Aorta (tissue), 5 donors: ENCODE measurements around the gene MOV10L1. TPM values are rescaled to one million over a fixed set of nuclear protein-coding genes. Genes with fewer than 3 reads are reported as not detected.
"Not testable (repeated sequence)": the region's sequence is repeated elsewhere in the genome, so short reads cannot be mapped to it uniquely, and the experiment has no call there.

ENCODE experiments used
- ATAC-seq: fragments of 200-7000 bp; cut with Tn5 transposase; one replicate; pipeline ENCODE4 v1.9.1; 2022; ENCODE audit warnings: moderate library complexity; ENCODE audit not compliant: low FRiP score
- DNase-seq, 2 donors: peaks; one replicate each; pipeline ENCODE4 v3.0.0-alpha.2; 2020
- H3K27ac ChIP-seq, 2 donors: one replicate each; pipeline ENCODE4 v1.5.1; 2013; ENCODE audit warnings: low read length in 2 of 2, mild to moderate bottlenecking in 2 of 2, moderate library complexity in 2 of 2, control low read depth in 1 of 2, inconsistent platforms in 1 of 2, low read depth in 1 of 2
- H3K27me3 ChIP-seq, 2 donors: one replicate each; pipeline ENCODE4 v1.6.1; 2013; ENCODE audit warnings: control low read depth in 1 of 2, low read length in 1 of 2, mild to moderate bottlenecking in 1 of 2, moderate library complexity in 1 of 2; ENCODE audit not compliant: insufficient read depth in 2 of 2, control insufficient read depth in 1 of 2
- H3K36me3 ChIP-seq, 2 donors: one replicate each; pipeline ENCODE4 v1.6.1; 2013; ENCODE audit warnings: control low read depth in 1 of 2, low read length in 1 of 2, mild to moderate bottlenecking in 1 of 2; ENCODE audit not compliant: insufficient read depth in 2 of 2, control insufficient read depth in 1 of 2
- H3K4me1 ChIP-seq, 2 donors: one replicate each; pipeline ENCODE4 v1.6.1; 2013; ENCODE audit warnings: low read length in 2 of 2, control low read depth in 1 of 2, mild to moderate bottlenecking in 1 of 2, moderate library complexity in 1 of 2; ENCODE audit not compliant: insufficient read depth in 2 of 2, control insufficient read depth in 1 of 2
- H3K4me3 ChIP-seq, 2 donors: one replicate each; pipeline ENCODE4 v1.5.1; 2013; ENCODE audit warnings: low read length in 2 of 2, control low read depth in 1 of 2, mild to moderate bottlenecking in 1 of 2
- H3K9me3 ChIP-seq: one replicate; pipeline ENCODE4 v1.6.1; 2013; ENCODE audit warnings: mild to moderate bottlenecking, low read length; ENCODE audit not compliant: control insufficient read depth
- WGBS, 2 donors: extraction: QIAGEN DNeasy Blood & Tissue Kit; methylation state at CpG; one replicate each; pipeline ENCODE4 v1.1.7; 2013; 5-methylcytosine and 5-hydroxymethylcytosine counted together
- intact Hi-C, 2 donors: fragments of 100-400 bp; cut with DNase I; formaldehyde crosslinking; loops; one replicate each; pipeline versions ENCODE4 v1.14.2 to v1.15.0; 2022
- polyA plus RNA-seq, 2 donors: library from polyadenylated mRNA; stranded (reverse); fragments of 200-250 nt; gene quantifications; one replicate each; pipeline ENCODE4 v1.2.3, GENCODE V29; 2013
- total RNA-seq, 2 donors: library from RNA; stranded (reverse); fragmentation: NEBNext Ultra II Directional; extraction: Animal tissue kit (Norgen Biotek cat#: 25700); gene quantifications; one replicate each; pipeline ENCODE4 v1.2.1, GENCODE V29; 2021
- donor health status: healthy with polysubstance abuse.
- donor health status: Bipolar disorder and iron deficiency.
- donor health status: DM: no; HTN: no; CAD: no.
- donor health status: DM: no; HTN: no; CAD: no.
- donor health status: DM: yes; HTN: yes; CAD: no.

The MOV10L1 gene
- total and polyA plus RNA-seq, 4 donors: 0.10 to 4.2 (median 2.4) TPM

GRCh38 chr22:50134481-50134880 is 44.7 kb downstream of the MOV10L1 start:
- no peaks in the 10 kb centered on the region for H3K4me1 ChIP-seq
- H3K4me3 ChIP-seq: no peak overlapping the region
- no peak overlapping the region for H3K27ac ChIP-seq
- H3K36me3 ChIP-seq: no peaks in the 10 kb centered on the region
- no peaks in the 10 kb centered on the region for H3K27me3 ChIP-seq
- intact Hi-C loops: no loop called here
- ATAC-seq (no peak), DNase-seq (peak in 1 of 2 donors; percentile 27)
- peaks cover 3% of the 10 kb centered on the region for H3K9me3 ChIP-seq
- 87 to 90% methylated on average over 10 of the region's 10 CpGs for WGBS, 2 donors

- Histone ChIP-seq H3K27me3 (no peaks in the 10 kb centered on the region), H3K36me3 (no peaks in the 10 kb centered on the region), H3K4me3 (no peak overlapping the region), H3K27ac (no peak overlapping the region), H3K9me3 (peaks cover 3% of the 10 kb centered on the region), H3K4me1 (no peaks in the 10 kb centered on the region)
- ATAC-seq (no peak), DNase-seq (peak in 1 of 2 donors; percentile 34)
- intact Hi-C loops: no loop called here
- 30 to 32% methylated on average over 5 of the region's 5 CpGs for WGBS, 2 donors
These were observed 46.8 kb downstream of the MOV10L1 start for GRCh38 chr22:50136581-50137015.

GRCh38 chr22:50137277-50137676 is 47.5 kb downstream of the MOV10L1 start:
- H3K27me3 ChIP-seq, ATAC-seq, H3K9me3 ChIP-seq, H3K4me1 ChIP-seq, H3K36me3 ChIP-seq, intact Hi-C loops, H3K4me3 ChIP-seq, H3K27ac ChIP-seq: not testable (repeated sequence)
- peak in 1 of 2 donors; percentile 7 for DNase-seq
- 96 to 97% methylated on average over 9 of the region's 9 CpGs for WGBS, 2 donors

- H3K9me3 ChIP-seq: no peaks in the 10 kb centered on the region
- no peak overlapping the region for H3K4me3 ChIP-seq
- no peaks in the 10 kb centered on the region for H3K27me3 ChIP-seq
- intact Hi-C loops: no loop called here
- no peak overlapping the region for H3K27ac ChIP-seq
- ATAC-seq: no peak
- peak in 1 of 2 donors; percentile 31 for DNase-seq
- H3K36me3 ChIP-seq: no peaks in the 10 kb centered on the region
- no peaks in the 10 kb centered on the region for H3K4me1 ChIP-seq
- 97 to 100% methylated on average over 4 of the region's 4 CpGs for WGBS, 2 donors
These were observed 48.2 kb downstream of the MOV10L1 start for GRCh38 chr22:50138041-50138440.

GRCh38 chr22:50138988-50139387 is 49.2 kb downstream of the MOV10L1 start:
- Histone ChIP-seq H3K4me3 (no peak overlapping the region), H3K9me3 (no peaks in the 10 kb centered on the region), H3K27ac (no peak overlapping the region), H3K36me3 (no peaks in the 10 kb centered on the region), H3K27me3 (no peaks in the 10 kb centered on the region), H3K4me1 (no peaks in the 10 kb centered on the region)
- intact Hi-C loops: no loop called here
- ATAC-seq (no peak), DNase-seq (peak in 1 of 2 donors; percentile 11)
- 95% methylated on average over 9 of the region's 9 CpGs for WGBS, 2 donors

GRCh38 chr22:50139843-50140415 is 50.1 kb downstream of the MOV10L1 start:
- ATAC-seq: no peak
- Histone ChIP-seq H3K36me3 (no peaks in the 10 kb centered on the region), H3K27ac (no peak overlapping the region), H3K4me3 (no peak overlapping the region), H3K4me1 (no peaks in the 10 kb centered on the region), H3K9me3 (no peaks in the 10 kb centered on the region), H3K27me3 (no peaks in the 10 kb centered on the region)
- intact Hi-C loops: no loop called here
- DNase-seq: peak in 1 of 2 donors; percentile 49
- 87 to 93% methylated on average over 15 of the region's 15 CpGs for WGBS, 2 donors

- H3K9me3 ChIP-seq: no peaks in the 10 kb centered on the region
- no peaks in the 10 kb centered on the region for H3K36me3 ChIP-seq
- WGBS, 2 donors: 84 to 85% methylated on average over 3 of the region's 3 CpGs
- no peaks in the 10 kb centered on the region for H3K27me3 ChIP-seq
- peak in 1 of 2 donors; percentile 8 for DNase-seq
- ATAC-seq: no peak
- no peaks in the 10 kb centered on the region for H3K4me1 ChIP-seq
- H3K27ac ChIP-seq: no peak overlapping the region
- intact Hi-C loops: no loop called here
- no peak overlapping the region for H3K4me3 ChIP-seq
These were observed 50.8 kb downstream of the MOV10L1 start for GRCh38 chr22:50140615-50141014.

- Histone ChIP-seq H3K36me3 (no peaks in the 10 kb centered on the region), H3K27me3 (no peaks in the 10 kb centered on the region), H3K27ac (no peak overlapping the region), H3K4me1 (no peaks in the 10 kb centered on the region), H3K9me3 (no peaks in the 10 kb centered on the region), H3K4me3 (no peak overlapping the region)
- ATAC-seq (no peak), DNase-seq (peak in 1 of 2 donors; percentile 28)
- intact Hi-C loops: no loop called here
- WGBS, 2 donors: 19 to 24% methylated on average over 6 of the region's 6 CpGs
These were observed 51.7 kb downstream of the MOV10L1 start for GRCh38 chr22:50141462-50141861.

- 5 to 8% methylated on average over 11 of the region's 11 CpGs for WGBS, 2 donors
- ATAC-seq (no peak), DNase-seq (peak in 1 of 2 donors; percentile 17)
- Histone ChIP-seq H3K4me3 (no peak overlapping the region), H3K27ac (no peak overlapping the region), H3K36me3 (no peaks in the 10 kb centered on the region), H3K9me3 (no peaks in the 10 kb centered on the region), H3K27me3 (no peaks in the 10 kb centered on the region), H3K4me1 (no peaks in the 10 kb centered on the region)
- intact Hi-C loops: no loop called here
These were observed 52.1 kb downstream of the MOV10L1 start for GRCh38 chr22:50141891-50142363.
